Skin epidermis (tissue), 12 donors: Measurements from ENCODE around the gene NOD2.

Experiments used
- H3K27ac ChIP-seq, 21 experiments: fragments of 200-600 bp; sonication (generic) in 11 of 21; one replicate each; pipeline ENCODE4 v1.5.0; 2020; ENCODE audit warnings: mild to moderate bottlenecking in 3 of 21, inconsistent platforms in 2 of 21, moderate library complexity in 2 of 21
- H3K4me3 ChIP-seq, 7 experiments: fragments of 200-600 bp; sonication (generic) in 2 of 7; one replicate each; pipeline ENCODE4 v1.5.0; 2020; ENCODE audit warnings: inconsistent platforms in 2 of 7, mild to moderate bottlenecking in 2 of 7, moderate library complexity in 1 of 7

Gene NOD2

DNA sequence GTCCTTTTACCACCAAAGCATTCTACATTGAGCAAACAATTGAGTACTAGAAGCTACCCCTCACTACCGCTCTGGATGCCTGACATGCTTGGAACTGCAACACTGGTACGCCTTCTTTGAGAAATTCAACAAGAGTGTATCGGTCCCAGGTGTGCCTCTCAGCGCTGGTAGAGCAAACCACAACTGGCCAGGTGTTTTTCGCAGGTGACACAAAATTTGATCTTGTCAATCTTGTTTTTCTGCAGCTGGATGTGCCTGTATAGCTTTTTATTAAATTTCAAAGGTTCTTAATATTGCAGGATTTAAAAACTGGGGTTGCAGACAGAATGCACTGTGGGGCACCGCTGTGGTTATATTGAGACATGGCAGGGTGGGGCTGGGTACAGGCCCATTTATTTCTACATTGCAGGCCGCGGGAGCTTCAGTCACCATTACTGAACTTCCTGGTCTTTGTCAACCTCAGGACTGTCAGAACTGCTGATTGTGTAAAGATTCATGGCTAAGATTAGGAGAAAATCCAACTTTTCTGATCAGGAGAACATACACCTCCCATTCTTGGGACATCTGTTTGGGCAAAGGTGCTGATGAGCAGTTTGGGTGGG lies 7.8 kb upstream of the NOD2 start:
- no peak overlapping the region for H3K4me3 ChIP-seq
- peak overlapping the region in 16 of 21 experiments; percentile 12 to 93 (median 69) for H3K27ac ChIP-seq

- H3K4me3 ChIP-seq: no peak overlapping the region
- H3K27ac ChIP-seq: peak overlapping the region in 1 of 21 experiments; percentile 49
Measured at GRCh38 chr16:50688083-50688482, 5.3 kb upstream of the NOD2 start.

GRCh38 chr16:50688867-50689266 lies 4.5 kb upstream of the NOD2 start:
- no peak overlapping the region for H3K4me3 ChIP-seq
- peak overlapping the region in 1 of 21 experiments; percentile 49 for H3K27ac ChIP-seq

DNA sequence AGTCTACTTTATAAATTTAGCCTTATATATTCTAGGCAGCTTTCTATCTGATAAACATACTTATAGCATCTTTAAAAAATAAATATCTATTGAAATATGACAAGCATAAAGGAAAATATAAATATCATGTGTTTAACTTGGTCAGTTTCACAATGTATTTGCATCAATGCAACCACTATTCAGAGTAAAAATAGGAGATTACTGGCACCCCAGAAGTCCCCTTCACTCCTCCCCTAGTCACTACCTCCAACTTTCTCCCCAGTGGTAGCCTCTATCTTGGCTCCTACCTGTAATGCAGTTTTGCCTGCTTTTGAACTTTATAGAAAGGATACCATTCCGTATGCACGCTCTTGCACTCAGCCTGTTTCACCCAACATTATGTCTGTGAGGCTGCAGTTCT lies 3.2 kb upstream of the NOD2 start:
- Histone ChIP-seq H3K4me3 (no peak overlapping the region), H3K27ac (no peak overlapping the region)

DNA sequence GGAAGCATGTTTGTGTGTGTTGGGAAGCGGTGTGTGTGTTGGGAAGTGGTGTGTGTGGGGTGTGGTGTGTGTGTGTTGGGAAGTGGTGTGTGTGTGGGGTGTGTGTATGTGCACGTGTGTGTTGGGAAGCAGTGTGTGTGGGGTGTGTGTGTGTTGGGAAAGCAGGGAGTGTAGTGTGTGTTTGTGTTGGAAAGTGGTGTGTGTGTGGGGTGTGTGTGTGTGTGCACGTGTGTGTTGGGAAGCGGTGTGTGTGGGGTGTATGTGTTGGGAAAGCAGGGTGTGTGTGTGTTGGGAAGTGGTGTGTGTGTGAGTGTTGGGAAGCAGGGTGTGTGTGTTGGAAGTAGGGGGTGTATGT lies 785 bp upstream of the NOD2 start:
- Histone ChIP-seq H3K27ac (peak overlapping the region in 1 of 21 experiments; percentile 84), H3K4me3 (peak overlapping the region in 1 of 7 experiments; percentile 57)

DNA sequence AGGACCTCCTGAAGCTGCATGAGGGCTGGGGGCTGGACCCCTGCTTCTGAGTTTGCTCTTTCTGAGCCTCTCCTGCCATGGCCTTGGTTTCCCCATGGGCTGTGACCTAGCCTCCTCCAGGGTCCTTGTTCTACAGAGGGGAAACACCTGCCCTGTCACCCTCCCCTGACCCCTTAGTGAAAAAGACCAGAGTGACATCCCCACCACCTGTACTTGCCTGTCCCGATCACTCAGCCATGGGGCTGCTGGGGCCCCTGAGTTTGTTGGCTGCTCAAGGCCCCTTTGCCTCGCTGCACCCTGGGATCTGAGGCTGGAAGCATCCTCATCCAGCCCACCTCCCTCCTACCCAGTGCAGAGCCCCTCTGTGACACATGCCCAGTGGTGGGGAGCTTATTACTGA lies 800 bp downstream of the NOD2 start:
- H3K4me3 ChIP-seq: peak overlapping the region; percentile 39 to 62 (median 54)
- peak overlapping the region in 19 of 21 experiments; percentile 74 to 94 (median 85) for H3K27ac ChIP-seq

- H3K4me3 ChIP-seq: peak overlapping the region in 2 of 7 experiments; percentile 52 to 54
Measured at GRCh38 chr16:50695017-50696000, 1.9 kb downstream of the NOD2 start.

DNA sequence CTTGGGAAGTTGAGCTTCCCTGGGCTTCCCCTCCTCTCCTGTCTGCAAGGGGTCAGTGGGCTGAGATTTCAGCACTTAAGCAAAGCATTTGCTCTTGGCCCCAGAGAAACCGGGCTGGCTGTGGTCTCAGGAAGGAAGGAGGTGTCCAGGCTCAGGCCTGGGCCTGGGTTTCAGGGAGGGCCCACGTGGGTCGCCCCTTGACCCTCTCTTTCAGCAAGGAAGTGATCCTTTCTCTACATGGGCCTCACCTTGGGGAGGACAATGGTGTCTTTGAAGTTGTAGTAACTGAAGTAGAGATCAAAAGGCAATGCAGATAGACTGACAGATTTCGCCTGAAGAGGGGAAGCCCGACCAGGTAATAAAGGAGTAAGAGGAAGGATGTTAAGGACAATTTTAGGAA lies 2.7 kb downstream of the NOD2 start:
- Histone ChIP-seq H3K27ac (peak overlapping the region in 20 of 21 experiments; percentile 67 to 94 (median 83)), H3K4me3 (no peak overlapping the region)

More at GRCh38 chr16:50695017-50696000, 1.9 kb downstream of the NOD2 start:
- peak overlapping the region in 20 of 21 experiments; percentile 67 to 94 (median 84) for H3K27ac ChIP-seq

DNA sequence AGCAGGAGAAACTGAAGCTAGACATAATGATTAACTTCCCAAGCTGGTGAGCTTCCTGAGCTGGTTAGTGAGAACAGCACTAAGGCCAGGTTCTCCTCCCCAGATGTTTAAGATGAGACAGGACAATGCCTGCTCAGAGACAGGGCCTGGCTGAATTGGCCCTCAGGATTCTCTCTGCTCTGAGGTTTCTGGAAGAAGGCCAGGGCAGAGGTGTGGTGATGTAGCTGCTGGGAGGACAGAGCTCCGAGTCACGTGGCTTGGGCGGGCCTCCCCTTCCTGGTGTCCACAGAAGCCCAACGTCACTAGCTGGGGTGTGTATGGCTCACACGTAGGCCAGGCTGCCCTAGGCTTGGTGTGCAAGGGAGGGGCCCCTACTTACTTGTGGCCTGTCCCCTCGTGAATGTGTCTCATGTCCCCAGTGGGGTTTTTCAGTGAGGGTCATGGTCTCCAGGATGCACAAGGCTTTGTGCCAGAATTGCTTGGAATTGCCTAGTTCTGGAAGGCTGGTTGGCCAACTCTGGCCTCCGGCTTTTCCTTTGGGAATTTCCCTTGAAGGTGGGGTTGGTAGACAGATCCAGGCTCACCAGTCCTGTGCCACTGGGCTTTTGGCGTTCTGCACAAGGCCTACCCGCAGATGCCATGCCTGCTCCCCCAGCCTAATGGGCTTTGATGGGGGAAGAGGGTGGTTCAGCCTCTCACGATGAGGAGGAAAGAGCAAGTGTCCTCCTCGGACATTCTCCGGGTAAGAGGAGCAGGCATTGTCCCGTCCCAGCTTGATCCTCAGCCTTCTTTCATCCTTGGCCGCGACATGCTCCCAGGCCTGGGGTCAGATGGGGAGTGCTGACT lies 3.4 kb downstream of the NOD2 start:
- Histone ChIP-seq H3K4me3 (peak overlapping the region in 1 of 7 experiments; percentile 4), H3K27ac (peak overlapping the region in 20 of 21 experiments; percentile 72 to 94 (median 84))

GRCh38 chr16:50697421-50697715 lies 4.0 kb downstream of the NOD2 start:
- peak overlapping the region; percentile 3 to 94 (median 83) for H3K27ac ChIP-seq
- peak overlapping the region in 3 of 7 experiments; percentile 4 to 32 (median 13) for H3K4me3 ChIP-seq

DNA sequence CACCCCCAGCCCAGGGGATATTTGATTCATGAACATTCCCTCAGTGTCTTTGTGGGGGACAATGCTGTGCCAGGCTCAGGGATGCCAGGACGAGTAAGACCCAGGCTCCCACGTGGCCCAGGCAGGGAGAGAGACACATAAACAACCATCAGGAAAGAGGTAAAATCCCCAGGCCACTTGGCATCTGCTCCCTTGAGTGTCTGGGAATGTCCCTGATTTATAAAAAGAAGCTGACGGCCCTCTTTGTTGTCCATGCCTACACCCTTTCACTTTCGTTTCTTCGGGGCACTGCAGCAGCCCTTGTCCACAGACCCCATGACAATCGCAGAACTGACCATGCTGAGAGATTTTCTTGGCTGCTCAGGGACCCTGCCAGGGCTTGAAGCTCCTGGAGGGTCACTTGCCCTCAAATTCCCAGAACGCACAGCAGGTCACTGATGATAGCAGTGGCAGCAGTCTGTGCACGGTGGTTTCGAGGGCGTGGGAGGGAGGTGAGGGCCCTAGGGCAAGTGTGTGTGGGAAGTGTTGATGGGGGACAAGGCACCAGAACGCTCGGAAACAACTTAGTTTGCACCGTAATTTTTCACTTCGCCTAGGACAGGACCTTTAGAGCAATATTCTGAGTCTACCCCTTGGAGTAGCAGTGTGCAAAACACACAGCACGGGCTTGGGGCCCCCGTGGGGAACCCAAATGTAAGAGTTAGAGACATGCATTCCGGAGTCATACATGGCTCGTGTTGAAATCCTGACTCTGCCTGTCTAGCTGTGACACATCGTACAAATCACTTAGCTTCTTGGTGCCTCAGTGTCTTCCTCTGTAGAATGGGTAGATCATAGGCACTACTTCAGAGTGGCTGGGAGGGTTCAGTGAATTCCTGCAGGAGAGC lies 4.7 kb downstream of the NOD2 start:
- H3K4me3 ChIP-seq: peak overlapping the region; percentile 10 to 32 (median 13)
- peak overlapping the region; percentile 3 to 94 (median 83) for H3K27ac ChIP-seq

DNA sequence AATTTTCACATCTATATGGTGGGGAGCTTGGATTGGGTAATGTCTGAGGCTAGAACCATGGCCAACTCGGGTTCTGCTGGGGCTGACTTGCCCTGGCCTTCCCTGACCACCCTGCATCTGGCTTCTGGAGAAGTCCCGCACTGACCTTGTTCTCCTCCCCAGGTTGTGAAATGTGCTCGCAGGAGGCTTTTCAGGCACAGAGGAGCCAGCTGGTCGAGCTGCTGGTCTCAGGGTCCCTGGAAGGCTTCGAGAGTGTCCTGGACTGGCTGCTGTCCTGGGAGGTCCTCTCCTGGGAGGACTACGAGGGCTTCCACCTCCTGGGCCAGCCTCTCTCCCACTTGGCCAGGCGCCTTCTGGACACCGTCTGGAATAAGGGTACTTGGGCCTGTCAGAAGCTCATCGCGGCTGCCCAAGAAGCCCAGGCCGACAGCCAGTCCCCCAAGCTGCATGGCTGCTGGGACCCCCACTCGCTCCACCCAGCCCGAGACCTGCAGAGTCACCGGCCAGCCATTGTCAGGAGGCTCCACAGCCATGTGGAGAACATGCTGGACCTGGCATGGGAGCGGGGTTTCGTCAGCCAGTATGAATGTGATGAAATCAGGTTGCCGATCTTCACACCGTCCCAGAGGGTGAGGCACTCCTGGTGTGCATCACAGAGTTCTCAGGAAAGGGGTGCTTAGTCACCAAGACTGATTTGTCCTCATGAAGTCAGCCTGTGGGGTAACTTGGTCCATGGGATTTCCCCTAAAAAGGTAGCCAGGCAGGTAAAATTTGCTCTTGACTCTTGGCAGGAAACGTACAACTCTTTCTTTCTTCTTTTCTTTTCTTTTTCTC lies 6.1 kb downstream of the NOD2 start:
- Histone ChIP-seq H3K4me3 (no peak overlapping the region), H3K27ac (peak overlapping the region in 19 of 21 experiments; percentile 31 to 94 (median 79))

GRCh38 chr16:50702725-50703124 lies 9.3 kb downstream of the NOD2 start:
- Histone ChIP-seq H3K27ac (peak overlapping the region in 7 of 21 experiments; percentile 8 to 61 (median 41)), H3K4me3 (no peak overlapping the region)

GRCh38 chr16:50704245-50704644 lies 10.8 kb downstream of the NOD2 start:
- Histone ChIP-seq H3K27ac (no peak overlapping the region), H3K4me3 (no peak overlapping the region)

DNA sequence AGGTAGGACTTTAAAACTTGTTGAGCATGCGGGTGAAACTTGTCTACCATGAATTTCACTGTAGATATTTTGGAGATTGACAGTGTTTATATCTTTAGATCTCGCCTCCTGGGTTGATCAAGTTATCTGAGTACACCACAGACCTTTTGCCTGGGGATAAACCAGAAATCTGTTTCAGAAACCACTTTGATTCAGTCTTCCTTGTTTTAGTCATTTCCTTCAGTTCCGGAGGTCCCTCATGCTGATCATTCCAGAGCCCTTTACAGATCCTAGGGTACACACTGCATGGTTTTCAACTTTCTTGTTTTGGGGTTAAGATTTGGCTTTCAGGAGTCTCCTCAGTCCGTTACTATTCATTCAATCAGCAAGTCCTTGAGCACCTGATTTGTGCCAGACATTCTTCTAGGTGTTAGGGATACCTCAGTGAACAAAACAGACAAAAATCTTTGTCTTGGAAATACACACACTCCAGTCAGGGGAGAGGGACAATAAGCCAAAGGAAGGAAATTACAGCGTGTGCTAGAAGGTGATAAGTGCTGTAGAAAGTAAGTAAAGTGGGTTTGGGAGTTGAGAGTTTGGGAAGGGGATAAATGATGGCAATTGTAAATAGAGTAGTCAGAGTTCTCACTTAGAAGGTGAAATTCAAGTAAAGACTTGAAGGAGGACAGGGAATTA lies 12.2 kb downstream of the NOD2 start:
- peak overlapping the region in 8 of 21 experiments; percentile 22 to 71 (median 43) for H3K27ac ChIP-seq
- H3K4me3 ChIP-seq: no peak overlapping the region

- Histone ChIP-seq H3K4me3 (no peak overlapping the region), H3K27ac (peak overlapping the region in 8 of 21 experiments; percentile 22 to 71 (median 43))
Measured at GRCh38 chr16:50706250-50706649, 12.8 kb downstream of the NOD2 start.

DNA sequence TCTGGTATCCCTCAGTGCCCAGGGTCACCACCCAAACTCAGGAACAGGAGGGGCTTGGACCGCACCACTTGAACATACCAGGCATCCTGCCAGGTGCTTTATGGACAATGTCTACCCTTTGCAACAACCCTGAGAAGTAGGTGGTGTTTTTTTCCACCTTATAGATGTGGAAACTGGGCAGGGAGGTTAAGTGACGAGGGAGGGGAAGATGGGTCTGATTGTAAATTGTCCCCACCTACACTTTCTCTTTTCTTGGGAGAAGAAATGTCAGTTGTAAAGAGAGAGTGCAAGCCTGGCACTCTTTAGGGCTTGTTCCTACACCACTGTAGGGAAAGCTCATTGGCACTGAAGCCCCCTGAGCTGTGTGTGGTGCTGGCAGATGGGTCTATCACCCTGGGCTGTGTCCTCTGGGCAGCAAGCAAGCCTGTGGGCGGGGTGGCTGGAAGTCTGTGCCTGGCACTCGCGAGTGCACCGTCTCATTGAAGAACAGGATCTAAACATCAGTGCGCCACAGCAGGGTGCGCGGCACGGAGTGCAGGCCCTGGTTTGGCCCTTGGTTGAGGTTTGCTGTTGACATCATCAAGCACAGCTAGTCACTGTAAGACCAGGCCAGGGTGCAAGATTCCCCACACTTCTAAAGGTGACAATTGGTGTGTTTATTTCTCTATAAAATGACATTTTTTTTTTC lies 15.1 kb downstream of the NOD2 start:
- Histone ChIP-seq H3K27ac (peak overlapping the region in 17 of 21 experiments; percentile 26 to 70 (median 55)), H3K4me3 (no peak overlapping the region)
